Measurements from ENCODE around the gene MADD.
"Not testable (repeated sequence)": the region's sequence is repeated elsewhere in the genome, so short reads cannot be mapped to it uniquely, and the experiment has no call there.

The MADD gene

DNA sequence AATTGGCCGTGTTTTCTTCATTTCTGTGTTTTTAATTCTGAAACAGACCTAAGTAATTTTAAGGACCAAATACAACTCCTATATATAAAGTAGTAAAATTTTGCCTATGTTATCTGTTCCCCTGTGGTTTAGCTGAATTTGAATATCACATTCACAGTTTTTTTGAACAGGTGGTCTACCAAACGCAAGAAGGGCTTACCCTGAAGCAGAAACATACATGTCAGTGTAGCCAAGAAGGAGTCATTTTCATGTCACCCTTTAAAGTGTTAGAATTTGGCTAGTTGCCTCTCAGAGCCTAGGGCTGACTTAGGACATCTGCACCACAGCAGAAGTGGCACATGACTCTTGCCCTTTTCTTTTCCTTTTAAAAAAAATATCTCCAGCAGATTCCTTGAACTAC lies 48.2 kb downstream of the MADD start:
- no peak for DNase-seq (ENCODE audit: low read depth in 2 of 2)

- DNase-seq (ENCODE audit: low read depth in 2 of 2) = no peak
Measured at GRCh38 chr11:47324520-47324919, 54.6 kb downstream of the MADD start.

GRCh38 chr11:47325271-47326041 lies 55.5 kb downstream of the MADD start:
- no peak for DNase-seq (ENCODE audit: low read depth in 2 of 2)

DNA sequence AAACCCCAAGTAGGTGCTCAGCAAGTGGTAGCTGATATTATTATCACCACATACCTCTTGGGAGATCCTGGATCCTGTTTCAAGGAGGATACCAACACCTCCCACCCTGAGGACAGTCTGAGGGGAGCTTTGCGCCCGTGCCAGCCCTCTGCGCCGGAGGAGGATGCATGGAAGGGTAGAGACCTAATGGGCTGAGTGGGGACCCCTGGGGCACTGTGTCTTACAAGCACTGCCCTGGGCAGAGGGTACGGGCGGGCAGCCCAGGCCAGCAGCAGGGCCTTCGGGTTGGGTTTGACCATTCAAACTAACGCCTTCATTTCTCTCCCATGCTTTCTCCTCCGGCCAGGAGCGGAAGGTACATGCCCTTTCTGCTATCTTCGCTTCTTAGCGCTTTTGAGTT lies 56.3 kb downstream of the MADD start:
- DNase-seq (ENCODE audit: low read depth in 2 of 2) = no peak

GRCh38 chr11:47327025-47327424 lies 57.1 kb downstream of the MADD start:
- no peak for DNase-seq (ENCODE audit: low read depth in 2 of 2)

DNA sequence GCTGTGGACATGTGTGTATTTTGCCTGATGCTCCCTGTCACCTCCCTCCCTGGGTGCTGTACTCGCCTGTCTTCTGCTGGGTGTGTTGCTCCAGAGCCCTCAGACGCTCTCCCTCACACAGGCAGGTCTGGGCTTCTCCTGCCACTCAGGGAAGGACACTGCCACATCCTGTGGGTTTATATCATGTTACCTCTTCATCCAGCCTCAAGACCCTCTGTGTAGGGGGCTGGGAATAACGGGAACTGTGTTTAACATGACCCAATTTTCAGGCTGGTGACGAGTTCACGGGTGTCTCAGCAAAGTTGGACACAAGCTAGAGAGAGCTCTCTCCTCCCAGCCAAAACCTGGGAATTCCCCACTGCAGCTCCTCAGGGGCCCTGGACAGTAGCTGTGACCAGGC lies 58.0 kb downstream of the MADD start:
- DNase-seq (ENCODE audit: low read depth in 2 of 2) = no peak

DNA sequence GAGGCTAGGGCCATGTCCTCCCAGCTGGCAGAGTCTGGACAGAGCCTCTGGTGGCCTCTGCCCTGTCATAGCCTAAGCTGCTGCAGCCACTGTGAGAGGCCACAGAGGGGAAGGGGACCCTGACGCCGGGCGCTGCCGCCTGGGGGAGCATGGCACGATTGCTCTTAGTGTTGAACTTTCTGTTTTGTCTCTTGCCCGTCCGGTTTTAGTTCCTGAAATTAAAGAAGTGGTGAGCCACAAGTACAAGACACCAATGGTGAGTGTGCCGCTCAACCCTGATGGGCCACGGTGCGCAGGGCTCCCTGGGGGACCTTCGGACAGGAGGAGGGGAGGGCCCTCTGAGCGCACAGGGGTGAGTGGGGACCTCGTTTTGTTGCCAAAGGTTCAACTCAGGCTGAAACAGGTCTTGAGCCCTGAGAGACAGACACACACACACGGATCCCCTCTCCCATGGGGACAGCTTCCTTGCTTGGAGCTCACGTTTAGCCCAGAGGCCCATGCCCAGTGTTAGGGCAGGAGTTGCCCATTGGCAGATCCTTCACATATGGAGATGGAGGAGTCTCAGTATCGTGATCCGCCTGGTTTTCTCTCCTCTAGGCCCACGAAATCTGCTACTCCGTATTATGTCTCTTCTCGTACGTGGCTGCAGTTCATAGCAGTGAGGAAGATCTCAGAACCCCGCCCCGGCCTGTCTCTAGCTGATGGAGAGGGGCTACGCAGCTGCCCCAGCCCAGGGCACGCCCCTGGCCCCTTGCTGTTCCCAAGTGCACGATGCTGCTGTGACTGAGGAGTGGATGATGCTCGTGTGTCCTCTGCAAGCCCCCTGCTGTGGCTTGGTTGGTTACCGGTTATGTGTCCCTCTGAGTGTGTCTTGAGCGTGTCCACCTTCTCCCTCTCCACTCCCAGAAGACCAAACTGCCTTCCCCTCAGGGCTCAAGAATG lies 58.8 kb downstream of the MADD start:
- DNase-seq (ENCODE audit: low read depth in 2 of 2) = no peak

DNA sequence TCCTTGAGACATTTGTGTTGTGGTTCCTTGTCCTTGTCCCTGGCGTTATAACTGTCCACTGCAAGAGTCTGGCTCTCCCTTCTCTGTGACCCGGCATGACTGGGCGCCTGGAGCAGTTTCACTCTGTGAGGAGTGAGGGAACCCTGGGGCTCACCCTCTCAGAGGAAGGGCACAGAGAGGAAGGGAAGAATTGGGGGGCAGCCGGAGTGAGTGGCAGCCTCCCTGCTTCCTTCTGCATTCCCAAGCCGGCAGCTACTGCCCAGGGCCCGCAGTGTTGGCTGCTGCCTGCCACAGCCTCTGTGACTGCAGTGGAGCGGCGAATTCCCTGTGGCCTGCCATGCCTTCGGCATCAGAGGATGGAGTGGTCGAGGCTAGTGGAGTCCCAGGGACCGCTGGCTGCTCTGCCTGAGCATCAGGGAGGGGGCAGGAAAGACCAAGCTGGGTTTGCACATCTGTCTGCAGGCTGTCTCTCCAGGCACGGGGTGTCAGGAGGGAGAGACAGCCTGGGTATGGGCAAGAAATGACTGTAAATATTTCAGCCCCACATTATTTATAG lies 59.6 kb downstream of the MADD start:
- no peak for DNase-seq (ENCODE audit: low read depth in 2 of 2)

DNA sequence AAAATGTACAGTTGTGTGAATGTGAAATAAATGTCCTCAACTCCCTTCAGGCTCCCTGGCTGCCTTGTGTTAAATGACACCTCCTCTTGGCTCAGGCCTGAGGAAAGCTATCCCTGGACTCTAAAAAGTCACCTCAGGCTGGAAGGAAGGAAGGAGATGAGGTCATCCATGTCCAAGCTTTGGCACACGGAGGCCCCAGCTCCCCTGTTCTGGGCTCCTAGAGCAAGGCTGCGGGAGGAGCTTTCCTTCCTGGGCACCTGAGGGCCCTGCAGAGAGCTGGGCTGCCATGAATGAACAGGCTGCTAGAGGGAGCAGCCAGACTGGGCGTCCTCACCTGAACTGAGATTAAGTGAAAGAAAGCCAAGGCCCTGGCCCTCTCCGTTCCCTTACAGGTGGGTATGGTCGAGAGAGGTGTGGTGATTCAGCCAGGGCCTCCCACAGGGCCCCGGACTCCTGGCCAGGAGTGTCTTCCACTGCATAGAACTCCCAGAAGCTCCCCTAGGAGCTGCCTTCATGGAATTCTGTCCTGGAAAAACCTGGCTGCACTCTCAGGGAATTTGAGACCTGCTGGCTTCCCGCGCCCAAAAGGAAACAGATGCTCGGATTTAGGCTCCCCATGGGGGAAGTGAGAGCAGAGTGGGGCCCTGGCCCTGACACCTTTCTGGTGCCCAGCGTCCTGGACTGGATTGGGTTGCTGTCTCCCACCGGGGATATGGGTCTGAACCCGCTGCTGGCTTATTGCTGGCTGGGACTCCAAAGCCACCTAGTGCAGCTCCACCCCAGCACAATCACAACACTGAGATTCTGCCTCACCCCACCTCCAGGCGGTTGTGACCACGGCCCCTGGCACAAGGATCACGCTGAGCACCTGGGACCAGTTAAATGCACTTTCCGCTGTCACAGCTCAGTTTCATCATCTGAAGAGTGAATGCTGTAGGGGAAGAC lies 60.3 kb downstream of the MADD start:
- no peak for DNase-seq (ENCODE audit: low read depth in 2 of 2)

DNA sequence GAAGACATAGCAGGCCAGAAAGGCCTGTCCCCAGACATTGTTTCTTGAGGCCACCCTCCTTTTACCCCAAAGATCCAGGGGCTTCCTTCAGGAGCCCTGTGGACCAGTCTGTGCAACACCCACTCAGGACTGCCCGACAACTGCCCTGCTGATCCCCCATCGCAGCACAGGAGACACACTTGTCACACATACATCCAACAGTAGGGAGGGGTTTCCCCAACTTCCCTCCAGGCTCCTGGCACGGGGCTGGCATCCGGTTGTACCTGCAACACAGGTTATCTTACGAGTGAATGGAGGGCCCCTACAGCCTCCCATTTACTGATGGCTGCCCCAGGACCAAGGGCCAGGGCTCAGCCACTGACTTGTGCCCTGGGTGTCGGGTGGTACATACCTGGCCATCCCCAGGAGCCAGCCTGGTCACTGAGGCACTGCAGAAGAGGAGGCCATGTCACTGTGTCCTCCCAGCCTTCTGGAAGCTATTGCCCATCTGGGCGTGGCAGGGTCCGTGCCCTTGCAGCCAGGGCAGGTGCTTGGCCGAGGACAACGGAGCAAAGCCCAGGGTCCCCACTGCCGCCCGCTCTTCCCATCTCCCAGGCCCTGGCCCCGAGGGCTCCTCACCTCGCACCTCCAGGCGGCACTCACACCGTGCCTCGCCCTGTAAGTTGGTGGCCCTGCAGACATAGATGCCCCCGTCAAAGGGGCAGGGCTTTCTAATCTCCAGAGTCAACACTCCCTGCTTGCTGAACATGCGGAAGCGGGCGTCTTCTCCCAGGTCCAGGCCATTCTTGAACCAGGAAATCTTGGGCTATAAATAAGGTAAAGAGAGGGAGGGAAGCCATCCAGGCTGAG lies 61.7 kb downstream of the MADD start:
- no peak for DNase-seq (ENCODE audit: low read depth in 2 of 2)

- no peak for DNase-seq (ENCODE audit: low read depth in 2 of 2)
Measured at GRCh38 chr11:47332303-47332711, 62.4 kb downstream of the MADD start.

DNA sequence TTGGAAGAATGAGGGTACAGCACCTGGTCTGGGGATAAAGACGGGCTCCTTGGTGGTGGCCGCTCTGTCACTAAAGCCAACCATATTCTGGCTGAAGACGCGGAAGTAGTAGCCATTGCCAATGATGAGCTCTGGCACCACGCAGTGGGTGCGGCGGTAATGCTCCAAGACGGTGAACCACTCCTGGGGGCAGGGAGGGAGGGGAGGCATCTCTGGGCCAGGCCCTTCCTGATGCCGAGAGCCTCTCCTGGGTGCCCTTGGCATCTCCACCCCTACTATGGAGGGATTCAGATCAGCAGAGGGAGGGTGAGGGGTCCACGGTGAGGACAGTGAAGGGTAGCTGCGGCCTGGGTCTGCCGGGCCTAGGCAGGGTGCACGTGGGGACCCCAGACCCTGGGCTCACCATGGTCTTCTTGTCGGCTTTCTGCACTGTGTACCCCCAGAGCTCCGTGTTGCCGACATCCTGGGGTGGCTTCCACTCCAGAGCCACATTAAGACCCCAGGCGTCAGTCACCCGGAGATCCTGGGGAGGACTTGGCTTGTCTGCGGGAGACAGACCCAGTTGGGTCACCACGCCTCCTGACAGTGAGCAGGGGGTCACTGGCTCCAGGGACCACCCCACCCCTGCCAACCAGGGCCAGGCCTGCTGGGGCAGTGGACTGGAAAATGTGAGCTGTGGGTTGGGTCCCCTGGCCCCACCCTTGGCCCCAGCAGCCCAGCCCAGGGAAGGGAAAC lies 63.0 kb downstream of the MADD start:
- no peak for DNase-seq (ENCODE audit: low read depth in 2 of 2)

DNA sequence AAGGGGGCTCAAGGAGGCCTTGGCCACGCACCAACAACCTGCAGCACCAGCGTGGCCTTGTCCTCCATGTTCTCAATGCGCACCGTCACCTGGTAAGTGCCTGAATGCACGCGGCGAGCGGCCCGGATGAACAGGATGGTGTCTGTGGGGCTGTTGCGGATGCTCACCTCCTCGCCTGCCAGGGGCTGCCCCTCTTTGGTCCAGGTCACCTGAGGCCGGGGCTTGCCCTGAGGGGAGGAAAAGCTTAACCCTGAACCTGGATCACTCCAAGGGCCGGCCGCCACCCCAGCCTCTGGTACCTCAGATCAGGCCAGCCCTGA lies 63.6 kb downstream of the MADD start:
- no peak for DNase-seq (ENCODE audit: low read depth in 2 of 2)

GRCh38 chr11:47333886-47334443 lies 64.0 kb downstream of the MADD start:
- no peak for DNase-seq (ENCODE audit: low read depth in 2 of 2)

GRCh38 chr11:47334699-47335411 lies 64.9 kb downstream of the MADD start:
- not testable (repeated sequence) for DNase-seq (ENCODE audit: low read depth in 2 of 2)

GRCh38 chr11:47335733-47336132 lies 65.8 kb downstream of the MADD start:
- no peak for DNase-seq (ENCODE audit: low read depth in 2 of 2)

GRCh38 chr11:47336595-47336994 lies 66.7 kb downstream of the MADD start:
- DNase-seq (ENCODE audit: low read depth in 2 of 2) = no peak

- no peak for DNase-seq (ENCODE audit: low read depth in 2 of 2)
Measured at GRCh38 chr11:47337229-47337924, 67.4 kb downstream of the MADD start.

Measured in stimulated activated CD8-positive, alpha-beta memory T cell treated with anti-CD3 and anti-CD28 coated beads, Interleukin-15, amount 100 ng/mL, for 4 hours (primary cell).